ENCODE results near the gene KCNK4.

Gene KCNK4

DNA sequence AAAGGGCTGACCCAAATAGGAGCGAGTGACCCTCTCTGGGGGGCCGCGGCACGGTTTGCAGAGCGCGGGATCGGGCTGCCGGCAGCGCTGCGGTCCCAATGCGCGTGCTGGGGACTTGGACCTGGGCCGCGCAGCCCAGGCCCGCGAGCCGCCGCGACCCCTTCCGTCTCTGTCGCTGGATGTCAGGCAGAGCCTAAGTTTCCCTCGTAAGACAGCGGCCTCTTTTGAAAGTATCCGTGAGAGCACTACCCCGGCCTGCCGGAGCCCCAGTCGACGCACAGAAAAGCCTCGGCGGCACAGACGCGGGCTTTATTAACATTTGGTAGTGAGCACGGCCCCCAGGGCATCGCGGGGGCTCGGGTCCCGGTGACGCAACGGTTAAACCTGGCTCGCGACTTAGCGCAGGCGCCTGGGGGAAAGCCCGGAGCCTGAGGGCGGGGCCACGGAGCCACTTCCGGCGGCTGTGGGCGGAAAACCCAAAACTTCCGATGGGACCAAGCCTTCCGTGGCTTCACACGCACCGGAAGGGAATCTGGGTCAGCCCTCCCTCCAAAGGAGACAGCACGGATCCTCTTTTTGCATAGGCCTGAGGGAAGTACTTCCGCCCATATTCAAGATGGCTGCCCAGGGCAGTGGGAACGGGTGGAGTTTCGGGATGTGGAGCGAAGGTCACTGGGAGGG is 21.4 kb upstream of the KCNK4 start:
- DNase-seq: peak; percentile 99

DNA sequence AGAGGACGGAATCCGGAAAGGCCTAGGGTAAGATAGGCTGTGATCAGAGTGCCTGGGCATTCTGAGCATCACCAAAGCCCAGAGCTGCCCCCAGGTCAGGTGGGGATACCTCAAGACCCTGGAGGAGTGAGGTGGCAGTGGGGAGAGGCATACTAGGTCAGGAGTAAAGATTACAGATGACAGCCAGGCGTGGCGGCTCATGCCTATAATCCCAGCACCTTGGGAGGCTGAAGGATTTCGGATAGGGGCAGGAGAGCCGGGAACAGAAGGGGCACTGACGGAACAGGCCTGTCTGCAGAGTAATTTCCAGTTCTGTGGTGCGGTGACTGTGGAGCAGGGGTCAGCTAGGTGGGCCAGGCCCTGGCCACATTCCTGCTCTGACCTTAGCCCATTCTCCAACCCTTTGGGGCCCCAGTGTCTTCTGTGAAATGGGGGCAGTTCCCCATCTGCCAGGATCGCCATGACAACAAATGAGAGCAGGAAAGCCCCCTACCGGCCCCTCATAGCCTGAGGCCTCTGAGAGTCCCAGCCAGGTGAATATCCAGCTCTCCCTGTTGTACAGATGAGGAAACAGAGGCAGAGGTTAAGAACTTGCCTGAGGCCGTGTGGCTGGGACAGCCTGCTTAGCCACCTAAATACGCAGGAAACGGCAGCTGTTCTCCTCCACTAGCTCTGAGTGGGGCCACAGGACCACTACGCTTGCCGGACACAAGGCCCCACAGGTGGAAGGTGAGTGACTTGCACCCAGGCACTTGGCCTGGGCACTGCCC is 15.9 kb upstream of the KCNK4 start:
- no peak for DNase-seq

DNA sequence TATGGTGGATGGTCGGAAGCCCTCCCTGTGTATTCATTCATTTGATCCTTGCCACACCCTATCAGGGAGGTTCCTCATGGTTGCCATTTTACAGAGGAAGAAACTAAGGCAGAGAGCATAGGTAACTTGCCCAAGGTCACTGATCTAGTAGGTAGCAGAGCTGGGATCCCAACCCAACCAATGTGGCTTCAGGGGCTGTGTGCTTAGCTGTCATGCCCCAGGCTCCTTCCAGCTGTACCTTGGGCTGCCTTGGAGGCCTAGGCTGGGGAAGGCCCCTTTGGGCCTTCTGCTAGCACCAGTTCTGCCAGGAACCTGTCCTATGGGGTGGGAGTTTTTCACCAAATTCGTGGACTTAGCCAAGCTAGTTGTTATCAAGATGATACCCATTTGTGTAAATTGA is 15.3 kb upstream of the KCNK4 start:
- no peak for DNase-seq

DNA sequence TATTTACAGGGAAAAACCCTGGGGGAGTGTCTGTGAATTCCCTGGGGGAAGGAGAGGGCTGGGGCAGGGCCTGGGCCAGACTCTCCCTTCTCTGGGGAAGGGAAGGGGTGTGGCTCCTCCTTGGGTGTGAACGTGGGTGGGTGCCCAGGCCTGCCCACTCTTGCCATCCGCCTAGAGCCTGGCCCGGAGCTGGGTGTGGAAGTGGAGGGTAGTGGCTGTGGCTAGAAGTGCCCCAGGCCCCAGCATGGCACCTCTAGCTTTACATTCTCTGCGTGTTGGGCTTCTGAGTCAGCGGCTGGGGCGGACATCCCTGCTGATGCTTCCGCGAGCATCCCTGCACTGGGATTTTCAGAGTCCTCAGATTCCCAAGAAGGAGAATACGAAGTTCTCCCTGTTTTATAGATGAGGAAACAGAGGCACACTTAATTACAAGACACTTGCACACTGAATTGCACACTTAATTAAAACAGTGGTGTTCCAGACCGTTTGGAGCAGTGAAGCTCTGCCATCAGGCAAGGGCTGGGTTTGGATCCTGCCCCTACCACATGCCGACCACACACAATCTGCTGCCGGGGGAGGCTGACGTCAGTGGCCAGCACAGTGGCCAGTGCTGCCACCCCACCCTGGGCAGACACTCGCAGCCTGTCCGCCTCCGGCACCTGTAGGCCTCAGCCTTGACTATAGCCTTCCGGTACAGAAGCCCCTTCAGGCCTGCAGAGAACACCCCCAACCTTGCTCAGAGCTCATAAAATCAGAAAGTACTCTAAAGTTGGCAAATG is 14.3 kb upstream of the KCNK4 start:
- no peak for DNase-seq

DNA sequence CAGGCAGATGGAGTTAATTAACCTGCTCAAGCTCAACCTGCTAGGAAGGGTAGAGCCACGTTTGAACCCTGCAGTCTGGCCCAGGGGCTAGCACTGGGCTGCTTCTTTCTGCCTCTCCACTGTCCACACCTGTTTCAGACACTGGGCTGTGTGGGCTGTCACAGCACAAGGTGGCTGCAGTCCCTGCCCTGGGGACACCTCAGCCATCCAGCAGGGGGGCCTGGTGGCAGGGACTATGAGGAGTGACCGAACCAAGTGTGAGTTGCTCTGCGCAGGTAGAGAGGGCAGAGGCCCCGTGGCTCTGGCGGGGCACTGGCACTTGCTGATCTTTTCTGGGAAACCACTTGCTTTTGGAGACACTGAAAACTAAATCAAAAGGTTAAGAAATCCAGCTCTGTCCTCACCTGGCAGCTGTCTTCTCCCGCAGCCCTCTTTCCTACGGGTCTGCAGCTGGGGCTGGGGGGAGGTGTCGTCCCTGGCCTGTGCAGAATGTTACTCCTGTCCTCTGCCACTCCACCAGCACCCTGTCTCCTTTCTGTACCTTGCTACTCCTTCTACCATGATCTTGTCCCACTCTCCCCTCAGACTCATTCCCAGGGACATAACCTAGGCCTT is 12.4 kb upstream of the KCNK4 start:
- no peak for DNase-seq

DNA sequence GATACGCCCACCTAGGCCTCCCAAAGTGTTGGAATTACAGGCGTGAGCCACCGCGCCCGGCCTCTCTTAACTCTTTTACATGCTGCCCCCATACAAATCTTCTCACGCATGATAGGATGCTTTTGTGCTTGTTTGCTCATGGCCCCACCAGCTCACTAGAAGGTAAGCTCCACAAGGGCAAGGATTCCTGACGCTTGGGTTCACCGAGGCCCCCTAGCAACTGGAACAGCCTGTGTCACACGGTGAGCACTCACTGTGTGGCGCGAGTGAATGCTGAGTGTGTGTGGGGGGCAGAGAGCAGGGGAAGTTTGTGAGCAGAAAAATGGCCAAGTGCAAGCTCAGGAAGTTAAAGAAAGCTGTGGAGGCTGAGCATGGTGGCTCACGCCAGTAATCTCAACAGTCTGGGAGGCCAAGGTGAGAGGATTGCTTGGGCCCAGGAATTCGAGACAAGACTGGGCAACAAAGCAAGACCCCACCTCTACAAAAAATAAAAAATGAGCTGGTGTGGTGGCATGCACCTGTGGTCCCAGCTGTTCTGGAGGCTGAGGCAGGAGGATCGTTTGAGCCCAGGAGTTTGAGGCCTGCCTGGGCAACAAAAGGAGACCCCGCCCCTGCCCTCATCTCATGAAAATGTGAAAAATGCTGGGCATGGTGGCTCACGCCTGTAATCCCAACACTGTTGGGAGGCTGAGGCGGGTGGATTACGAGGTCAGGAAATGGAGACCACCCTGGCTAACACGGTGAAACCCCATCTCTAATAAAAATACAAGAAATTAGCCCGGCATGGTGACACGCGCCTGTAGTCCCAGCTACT is 8.9 kb upstream of the KCNK4 start:
- no peak for DNase-seq

DNA sequence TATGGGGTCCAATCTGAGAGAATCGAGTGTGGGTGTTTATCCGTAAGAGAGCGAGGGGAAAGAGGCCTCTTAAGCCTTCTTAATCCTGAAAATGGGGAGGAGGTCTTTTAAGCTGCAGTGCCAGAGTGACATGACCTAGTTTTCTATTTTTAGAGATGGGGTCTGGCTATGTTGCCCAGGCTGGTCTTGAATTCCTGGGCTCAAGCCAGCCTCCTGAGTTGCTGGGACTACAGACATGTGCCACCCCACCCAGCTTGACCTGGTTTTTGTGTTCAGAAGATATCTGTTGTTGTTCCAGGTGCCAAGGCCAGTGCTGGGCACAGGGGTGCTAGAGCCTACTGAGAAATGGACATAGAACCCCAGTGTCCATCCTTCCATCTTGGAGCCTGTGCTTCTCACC is 8.0 kb upstream of the KCNK4 start:
- no peak for DNase-seq

DNA sequence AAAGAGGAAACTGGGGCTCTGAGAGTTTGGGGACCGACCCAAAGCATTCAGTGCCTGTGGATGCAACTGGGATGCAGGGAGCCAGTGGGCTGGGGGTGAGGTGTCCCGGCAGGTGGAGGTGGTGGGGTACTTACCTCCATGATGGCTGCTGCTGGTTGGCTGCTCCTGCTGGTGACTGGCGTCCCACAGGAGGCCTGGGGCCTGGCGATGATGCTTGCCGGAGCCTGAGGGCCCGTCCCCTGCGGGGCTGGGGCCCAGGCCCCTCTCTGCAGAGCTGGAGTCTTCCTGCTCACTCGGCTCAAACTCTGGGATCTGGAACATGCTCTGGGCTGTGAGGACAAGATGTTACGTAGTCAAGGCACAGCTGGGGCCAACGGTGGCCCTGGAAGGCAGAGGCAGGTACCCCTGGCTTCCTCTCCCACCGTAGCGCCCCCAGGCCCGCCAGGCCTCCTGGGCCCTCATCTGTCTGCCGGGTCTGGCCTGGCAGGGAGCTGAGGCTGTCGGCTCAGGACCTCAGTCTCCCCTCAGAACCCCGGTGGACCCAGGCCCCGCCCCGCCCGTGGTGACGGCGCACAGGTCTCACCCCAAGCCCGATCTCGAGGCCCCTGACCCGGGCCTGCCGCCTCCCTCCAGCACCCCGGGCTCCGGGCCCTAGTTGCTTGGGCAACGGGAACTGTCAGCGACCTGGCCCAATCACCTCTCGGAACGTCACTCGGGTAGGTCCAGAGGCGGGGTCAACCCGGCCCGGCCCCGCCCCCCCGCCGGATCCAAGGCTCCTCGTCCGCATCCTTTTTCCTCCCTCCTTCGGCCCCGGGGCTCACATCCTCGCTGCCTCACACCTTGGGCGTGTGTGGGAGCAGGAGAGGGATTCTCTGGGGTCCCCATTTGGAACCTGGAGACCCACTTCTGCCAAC is 6.8 kb upstream of the KCNK4 start, which contains the start of gene BAD:
Gene BAD (minus strand): TSS at position 618 of the 914 bp plus-strand sequence. CDS start 297 bp downstream, at position 321.
- peak; percentile 92 for DNase-seq

DNA sequence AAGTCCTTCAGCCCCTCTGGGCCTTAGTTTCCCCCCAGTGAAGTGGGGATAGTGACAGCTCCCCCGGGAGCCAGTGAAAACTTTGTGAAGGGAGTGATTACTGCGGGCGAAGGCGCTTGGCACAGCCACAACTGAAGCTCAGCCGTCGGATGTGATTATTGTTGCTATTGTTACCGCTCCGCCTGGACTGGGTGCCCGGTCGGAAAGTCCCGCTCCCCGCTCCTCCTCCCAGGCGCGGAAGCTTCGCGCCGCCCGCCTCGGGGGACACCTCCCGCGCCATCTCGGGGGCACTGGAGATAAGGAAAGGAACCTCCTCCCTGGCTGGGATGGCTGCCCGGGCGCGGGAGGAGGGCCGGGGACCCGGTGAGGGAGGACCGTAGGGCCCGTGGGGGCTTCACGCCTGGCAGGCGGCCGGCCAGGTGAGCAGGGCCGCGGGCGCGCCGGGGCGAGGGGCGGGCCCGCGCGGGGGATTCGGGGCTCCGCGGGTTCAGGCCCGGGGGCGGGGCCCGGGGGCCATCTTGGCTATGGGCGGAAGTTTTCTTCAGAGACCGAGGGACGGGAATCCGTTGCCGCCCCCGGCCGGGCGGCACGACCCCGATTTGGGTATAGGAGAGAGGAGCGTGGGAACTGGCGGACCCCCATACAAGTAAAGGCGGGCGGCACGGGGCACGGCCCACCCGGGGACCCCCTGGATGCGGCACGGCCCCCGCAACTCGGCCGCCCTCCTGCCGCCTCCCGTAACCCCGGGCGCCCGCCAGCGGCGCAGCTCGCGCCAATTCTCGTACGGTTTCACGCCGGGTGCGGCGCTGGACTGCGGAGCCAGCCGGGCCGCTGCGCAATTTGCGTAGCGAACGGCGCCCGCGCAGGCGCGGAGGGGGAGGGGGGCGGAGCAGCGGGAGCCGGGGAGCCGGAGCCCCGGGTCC is 5.9 kb upstream of the KCNK4 start, which contains the start of gene GPR137:
Gene GPR137 (plus strand): TSS at position 887 of the 923 bp plus-strand sequence. CDS start 677 bp downstream, outside the sequence.
- peak; percentile 89 for DNase-seq

DNA sequence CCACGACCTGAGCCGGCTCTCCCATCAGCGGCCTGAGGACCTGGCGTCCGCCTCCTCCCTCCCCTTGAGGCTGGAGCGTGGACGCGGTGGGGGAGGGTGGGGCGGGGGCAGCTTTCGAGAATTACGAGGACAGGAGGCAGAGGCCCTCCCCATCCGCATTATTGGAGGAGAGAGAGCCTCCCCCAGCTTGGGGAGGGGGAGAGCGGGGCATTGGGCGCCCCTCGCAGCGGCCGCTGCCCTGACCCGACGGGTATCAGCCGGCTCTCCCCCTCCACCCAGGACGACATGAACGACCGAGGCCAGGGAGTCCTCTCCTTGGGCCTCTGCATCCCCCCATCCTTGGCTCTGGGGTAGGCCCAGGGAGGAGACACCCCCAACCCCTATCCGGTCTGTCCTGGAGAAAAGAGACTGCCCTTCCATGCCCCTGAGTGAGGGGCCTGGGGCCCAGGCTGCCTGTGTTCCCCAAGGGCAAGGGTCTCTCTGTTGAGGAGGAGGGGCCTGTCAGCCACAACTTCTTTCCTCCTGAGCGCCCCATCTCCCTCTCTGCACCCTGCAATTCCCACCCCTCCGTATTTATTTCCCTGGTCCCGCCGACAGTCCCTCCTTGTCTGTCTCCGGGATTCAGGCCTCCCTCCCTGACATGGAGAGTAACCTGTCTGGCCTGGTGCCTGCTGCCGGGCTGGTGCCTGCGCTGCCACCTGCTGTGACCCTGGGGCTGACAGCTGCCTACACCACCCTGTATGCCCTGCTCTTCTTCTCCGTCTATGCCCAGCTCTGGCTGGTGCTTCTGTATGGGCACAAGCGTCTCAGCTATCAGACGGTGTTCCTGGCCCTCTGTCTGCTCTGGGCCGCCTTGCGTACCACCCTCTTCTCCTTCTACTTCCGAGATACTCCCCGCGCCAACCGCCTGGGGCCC is 5.0 kb upstream of the KCNK4 start:
- no peak for DNase-seq

DNA sequence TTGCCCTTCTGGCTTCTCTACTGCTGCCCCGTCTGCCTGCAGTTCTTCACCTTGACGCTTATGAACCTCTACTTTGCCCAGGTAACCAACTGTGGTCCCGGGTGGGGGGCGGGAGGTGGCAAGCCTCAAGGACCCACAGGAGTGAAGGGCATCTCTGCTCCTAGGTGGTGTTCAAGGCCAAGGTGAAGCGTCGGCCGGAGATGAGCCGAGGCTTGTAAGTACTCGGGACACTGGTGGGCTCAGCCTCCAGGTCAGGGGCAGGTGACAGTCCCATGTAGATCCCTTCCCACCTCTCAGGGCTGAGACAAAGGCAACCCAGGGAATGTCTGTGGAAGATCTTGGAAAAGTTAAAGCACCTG is 4.3 kb upstream of the KCNK4 start:
- no peak for DNase-seq

DNA sequence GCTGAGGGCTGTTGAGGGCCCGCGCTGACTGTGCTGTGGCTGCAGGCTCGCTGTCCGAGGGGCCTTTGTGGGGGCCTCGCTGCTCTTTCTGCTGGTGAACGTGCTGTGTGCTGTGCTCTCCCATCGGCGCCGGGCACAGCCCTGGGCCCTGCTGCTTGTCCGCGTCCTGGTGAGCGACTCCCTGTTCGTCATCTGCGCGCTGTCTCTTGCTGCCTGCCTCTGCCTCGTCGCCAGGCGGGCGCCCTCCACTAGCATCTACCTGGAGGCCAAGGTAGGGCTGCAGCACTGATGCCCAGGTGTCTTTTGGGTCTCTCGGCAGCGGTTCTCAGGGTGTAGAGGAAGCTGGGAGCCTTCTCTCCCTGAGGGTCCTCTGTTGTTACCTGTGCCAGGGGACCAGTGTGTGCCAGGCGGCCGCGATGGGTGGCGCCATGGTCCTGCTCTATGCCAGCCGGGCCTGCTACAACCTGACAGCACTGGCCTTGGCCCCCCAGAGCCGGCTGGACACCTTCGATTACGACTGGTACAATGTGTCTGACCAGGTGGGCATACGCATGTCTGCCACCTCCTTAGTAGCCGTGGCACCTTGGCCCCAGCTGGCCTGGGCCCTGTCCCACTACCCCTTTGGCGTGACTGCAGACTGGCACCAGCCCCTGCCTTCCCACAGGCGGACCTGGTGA is 3.3 kb upstream of the KCNK4 start:
- no peak for DNase-seq

DNA sequence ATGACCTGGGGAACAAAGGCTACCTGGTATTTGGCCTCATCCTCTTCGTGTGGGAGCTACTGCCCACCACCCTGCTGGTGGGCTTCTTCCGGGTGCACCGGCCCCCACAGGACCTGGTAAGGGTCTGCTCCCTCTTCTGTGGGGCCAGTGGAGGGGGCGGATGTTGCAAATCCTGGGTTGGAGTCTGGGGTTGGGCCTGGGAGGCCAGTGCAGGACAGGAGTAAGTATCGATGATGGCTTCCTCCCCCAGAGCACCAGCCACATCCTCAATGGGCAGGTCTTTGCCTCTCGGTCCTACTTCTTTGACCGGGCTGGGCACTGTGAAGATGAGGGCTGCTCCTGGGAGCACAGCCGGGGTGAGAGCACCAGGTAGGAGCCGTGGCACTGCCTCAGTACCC is 2.8 kb upstream of the KCNK4 start:
- DNase-seq: no peak

DNA sequence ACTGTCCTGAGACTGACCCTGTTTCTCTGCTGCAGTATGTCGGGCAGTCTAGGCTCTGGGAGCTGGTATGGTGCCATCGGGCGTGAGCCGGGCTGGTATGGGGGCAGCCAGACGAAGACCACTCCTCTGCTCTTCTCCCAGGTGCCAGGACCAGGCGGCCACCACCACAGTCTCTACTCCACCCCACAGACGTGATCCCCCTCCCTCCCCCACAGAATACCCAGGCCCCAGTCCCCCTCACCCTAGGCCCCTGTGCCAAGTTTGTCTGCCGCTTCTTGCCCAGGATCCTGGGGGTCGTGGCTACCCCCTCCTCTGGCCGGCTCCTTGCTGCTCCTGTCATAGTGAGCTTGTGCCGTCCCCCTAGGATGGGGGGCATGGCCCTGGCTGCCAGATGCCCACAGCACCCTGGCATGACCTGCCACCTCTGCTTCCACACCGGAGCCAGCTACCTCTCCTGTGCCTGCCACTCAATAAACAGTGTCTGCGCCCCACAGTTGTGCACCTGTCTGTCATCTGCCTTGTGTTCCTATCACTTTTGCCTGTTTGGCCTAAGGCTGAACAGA is 2.0 kb upstream of the KCNK4 start:
- no peak for DNase-seq

DNA sequence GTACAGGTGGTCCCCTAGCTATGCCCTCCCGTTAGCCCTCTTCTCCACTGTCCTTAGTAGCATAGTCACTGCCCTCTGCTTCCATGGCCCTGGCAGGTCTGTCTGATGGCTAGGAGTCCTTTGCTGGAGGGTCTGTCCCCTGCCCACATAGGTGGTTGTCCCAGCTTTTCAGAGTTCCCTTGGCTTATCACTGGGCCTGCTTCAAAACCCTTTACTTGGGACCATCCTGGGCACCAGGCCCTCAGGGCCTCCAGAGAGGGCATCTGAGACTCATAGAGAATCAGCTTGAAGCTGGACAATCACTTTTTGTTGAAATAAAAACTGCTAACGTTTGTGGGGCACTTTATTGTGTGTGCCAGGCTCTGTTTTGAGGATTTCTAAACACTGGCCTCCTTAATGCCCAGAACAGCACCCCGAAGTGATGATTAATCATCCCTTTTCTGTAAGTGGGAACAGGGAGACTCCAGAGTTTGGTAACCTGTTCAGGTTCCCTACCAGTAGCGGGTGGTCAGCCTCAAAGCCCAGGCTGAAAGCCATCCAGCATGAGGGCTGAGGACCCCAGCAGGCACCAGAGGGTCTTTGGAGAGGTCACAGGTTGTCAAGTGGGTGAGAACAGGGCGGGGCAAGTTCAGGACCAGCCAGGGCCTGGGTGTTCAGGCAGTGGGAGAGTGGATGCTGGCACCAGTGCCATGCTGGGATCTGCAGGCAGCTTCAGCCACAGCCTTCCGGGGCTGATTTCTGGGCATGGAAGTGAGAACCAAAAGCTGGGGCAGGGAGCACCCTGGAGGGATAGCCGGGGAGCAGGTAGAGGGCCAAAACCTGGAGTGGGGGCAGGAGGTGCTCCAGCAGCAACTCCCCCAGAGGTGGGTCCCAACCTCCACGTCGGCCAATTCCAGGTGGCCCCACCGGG is 495 bp upstream of the KCNK4 start:
- DNase-seq: no peak

DNA sequence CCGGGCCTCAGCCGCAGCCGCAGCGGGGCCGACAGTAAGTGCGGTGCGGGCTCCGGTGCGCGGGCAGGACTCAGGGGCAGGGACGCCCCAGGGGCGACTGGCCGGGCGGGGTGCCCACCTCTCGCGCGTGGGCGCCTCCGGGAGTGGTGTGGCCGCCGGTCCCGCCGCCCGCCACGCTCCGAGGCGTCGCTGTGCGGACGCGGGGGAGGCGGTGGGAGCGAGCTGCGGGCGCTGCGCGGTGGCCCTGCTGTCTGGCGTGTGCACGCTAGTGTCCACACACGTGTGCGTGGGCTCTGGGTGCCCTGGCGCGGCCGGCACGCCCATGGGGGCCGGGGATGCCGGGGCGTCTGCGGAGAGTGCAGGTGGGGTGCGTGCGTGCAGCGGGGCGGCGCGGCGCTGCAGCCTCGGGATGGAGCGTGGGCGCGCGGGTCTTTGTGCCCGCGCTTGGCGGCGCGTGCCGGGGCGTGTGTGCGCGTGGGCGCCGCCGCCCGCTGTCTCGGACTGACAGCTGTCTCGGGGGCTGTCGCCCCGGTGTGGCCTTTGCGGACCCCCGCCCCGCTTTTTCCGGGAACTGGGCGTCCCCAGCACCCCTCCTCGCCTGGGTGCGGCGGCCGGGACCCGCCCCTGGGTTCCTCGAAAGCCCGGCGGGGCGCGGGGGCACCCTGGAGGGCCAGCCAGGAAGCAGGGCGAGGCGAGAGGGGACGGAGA is 804 bp downstream of the KCNK4 start:
- no peak for DNase-seq

Data from CD4-positive, alpha-beta T cell treated with Interleukin-4 for 4 hours (primary cell).